WTC11 (cell line): ENCODE data around the gene HIP1R. TPM values are rescaled to one million over a fixed set of nuclear protein-coding genes. Genes with fewer than 3 reads are reported as not detected.
A peak's percentile ranks its signal among the peaks of the same experiment; 100 is the strongest.
"Not testable (repeated sequence)": the region's sequence is repeated elsewhere in the genome, so short reads cannot be mapped to it uniquely, and the experiment has no call there.

Experiments
- ATAC-seq: fragments of 200-7000 bp; cut with Tn5 transposase; 2 replicates; pipeline ENCODE4 v1.10.0; 2021; ENCODE audit warnings: mild to moderate bottlenecking, moderate library complexity
- CTCF ChIA-PET: fragments of 300-600 bp; sonication (Branson Sonifier 250); formaldehyde crosslinking; loops from one replicate; lab custom pipeline; 2021; ENCODE audit warnings: antibody characterized with exemption; lab: Charles Lee
- POLR2A ChIA-PET: fragments of 350-600 bp; sonication (Branson Sonifier 250); formaldehyde crosslinking; loops from one replicate; lab custom pipeline; 2021; ENCODE audit warnings: antibody characterized with exemption; lab: Charles Lee
- DNase-seq: peaks from one replicate; pipeline ENCODE4 v3.0.0; 2021; ENCODE audit warnings: low spot score
- H3K27ac Mint-ChIP-seq: 2 replicates; pipeline ENCODE4 v1.8.0; 2021; ENCODE audit warnings: mixed read lengths
- H3K27me3 Mint-ChIP-seq: 2 replicates; pipeline ENCODE4 v1.8.0; 2021; ENCODE audit warnings: low read depth, mild to moderate bottlenecking, moderate library complexity, mixed read lengths
- H3K36me3 Mint-ChIP-seq: 2 replicates; pipeline ENCODE4 v1.8.0; 2021; ENCODE audit warnings: mixed read lengths
- H3K4me1 Mint-ChIP-seq: 2 replicates; pipeline ENCODE4 v1.8.0; 2022; ENCODE audit warnings: mixed read lengths
- H3K4me3 Mint-ChIP-seq: 2 replicates; pipeline ENCODE4 v1.8.0; 2021; ENCODE audit warnings: mild to moderate bottlenecking, moderate library complexity, mixed read lengths
- H3K9me3 Mint-ChIP-seq: 2 replicates; pipeline ENCODE4 v1.8.0; 2021; ENCODE audit warnings: mixed read lengths
- CTCF ChIP-seq: fragments of 200-600 bp; IDR thresholded peaks from 2 replicates; pipeline ENCODE4 v1.8.0; 2022; ENCODE audit warnings: antibody characterized with exemption
- GABPB1 ChIP-seq: sonication (generic); formaldehyde crosslinking; IDR thresholded peaks from 2 replicates; pipeline ENCODE4 v1.8.1; 2023; ENCODE audit warnings: mild to moderate bottlenecking, missing genetic modification reagents
- NR3C1 ChIP-seq: sonication (generic); formaldehyde crosslinking; conservative IDR thresholded peaks from 2 replicates; pipeline ENCODE4 v1.8.1; 2023; ENCODE audit warnings: low read depth, mild to moderate bottlenecking, missing genetic modification reagents
- SP1 ChIP-seq: sonication (generic); formaldehyde crosslinking; conservative IDR thresholded peaks from 2 replicates; pipeline ENCODE4 v1.8.1; 2022; ENCODE audit warnings: missing genetic modification reagents
- ZNF121 ChIP-seq: sonication (generic); formaldehyde crosslinking; IDR thresholded peaks from 2 replicates; pipeline ENCODE4 v1.8.0; 2023; ENCODE audit warnings: missing genetic modification reagents
- ZNF219 ChIP-seq: sonication (generic); formaldehyde crosslinking; IDR thresholded peaks from 2 replicates; pipeline ENCODE4 v1.8.0; 2023; ENCODE audit warnings: missing genetic modification reagents, mild to moderate bottlenecking, borderline replicate concordance
- ZNF232 ChIP-seq: sonication (generic); formaldehyde crosslinking; IDR thresholded peaks from 2 replicates; pipeline ENCODE4 v1.8.0; 2022; ENCODE audit warnings: mild to moderate bottlenecking, missing genetic modification reagents
- ZNF317 ChIP-seq: sonication (generic); formaldehyde crosslinking; IDR thresholded peaks from 2 replicates; pipeline ENCODE4 v1.8.1; 2023; ENCODE audit warnings: low read depth, mild to moderate bottlenecking, moderate library complexity, missing genetic modification reagents, borderline replicate concordance
- ZNF416 ChIP-seq: fragments of 250-450 bp; sonication (Bioruptor Pico); IDR thresholded peaks from 2 replicates; pipeline ENCODE4 v1.9.0; 2021; ENCODE audit warnings: mild to moderate bottlenecking, inconsistent platforms
- ZNF423 ChIP-seq: fragments of 250-450 bp; sonication (Bioruptor Pico); IDR thresholded peaks from 2 replicates; pipeline ENCODE4 v2.1.2; 2022; ENCODE audit warnings: mild to moderate bottlenecking, moderate library complexity
- ZSCAN18 ChIP-seq: fragments of 250-450 bp; sonication (Bioruptor Pico); IDR thresholded peaks from 2 replicates; pipeline ENCODE4 v2.1.2; 2022; ENCODE audit warnings: mild to moderate bottlenecking, moderate library complexity
- total RNA-seq: library from RNA; stranded (reverse); gene quantifications from 3 replicates; pipeline ENCODE4 v1.2.3, GENCODE V29; 2021
- TF ChIP-seq, protein P1 (sequence below): sonication (generic); formaldehyde crosslinking; IDR thresholded peaks from 2 replicates; pipeline ENCODE4 v1.8.0; 2022; ENCODE audit warnings: mild to moderate bottlenecking, missing genetic modification reagents
- TF ChIP-seq, protein P2 (sequence below): sonication (generic); formaldehyde crosslinking; IDR thresholded peaks from 2 replicates; pipeline ENCODE4 v1.8.1; 2022; ENCODE audit warnings: mild to moderate bottlenecking, missing genetic modification reagents, moderate library complexity, borderline replicate concordance
- TF ChIP-seq, protein P3 (sequence below): sonication (generic); formaldehyde crosslinking; IDR thresholded peaks from 2 replicates; pipeline ENCODE4 v1.8.1; 2023; ENCODE audit warnings: mild to moderate bottlenecking, missing genetic modification reagents, borderline replicate concordance
- TF ChIP-seq, protein P4 (sequence below): sonication (generic); formaldehyde crosslinking; conservative IDR thresholded peaks from 2 replicates; pipeline ENCODE4 v1.8.1; 2023; ENCODE audit warnings: mild to moderate bottlenecking, low read depth, missing genetic modification reagents, moderate library complexity
- TF ChIP-seq, protein P5 (sequence below): sonication (generic); formaldehyde crosslinking; IDR thresholded peaks from 2 replicates; pipeline ENCODE4 v1.8.1; 2023; ENCODE audit warnings: mild to moderate bottlenecking, missing genetic modification reagents

Gene HIP1R
- total RNA-seq, 1 experiment from 2014 or later, result 45.2 TPM

DNA sequence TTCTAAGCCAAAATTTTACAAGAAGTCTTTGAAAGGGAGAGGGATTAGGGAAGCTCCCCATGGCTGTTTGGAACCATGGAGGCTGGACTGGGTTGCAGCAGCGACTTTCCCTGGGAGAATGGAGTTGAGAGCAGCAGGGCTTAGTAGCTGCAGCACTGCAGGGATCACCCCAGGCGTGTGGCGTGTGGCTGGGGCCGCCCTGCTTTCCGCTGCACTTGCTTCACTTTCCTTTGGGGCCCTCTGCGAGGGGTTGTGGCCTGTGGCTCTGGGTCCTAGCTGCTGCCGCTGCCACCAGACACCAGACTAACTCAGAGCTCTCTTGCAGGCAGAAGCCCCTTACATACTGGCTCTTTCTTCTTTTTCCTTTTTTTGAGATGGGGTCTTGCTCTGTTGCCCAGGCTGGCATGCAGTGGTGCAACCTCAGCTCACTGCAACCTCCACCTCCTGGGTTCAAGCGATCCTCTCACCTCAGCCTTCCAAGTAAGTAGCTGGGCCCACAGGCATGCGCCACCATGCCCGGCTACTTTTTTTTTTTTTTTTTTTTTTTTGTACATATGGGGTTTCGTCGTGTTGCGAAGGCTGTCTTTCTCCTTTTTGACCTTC is 35.5 kb upstream of the HIP1R start:
- Mint-ChIP-seq H3K36me3 (no peaks in the 10 kb centered on the region), H3K27me3 (no peaks in the 10 kb centered on the region), H3K4me1 (no peaks in the 10 kb centered on the region), H3K9me3 (no peaks in the 10 kb centered on the region), H3K27ac (no peak overlapping the region), H3K4me3 (no peak overlapping the region)
- POLR2A ChIA-PET, result no interaction called here
- TF ChIP-seq ZNF219 (CRISPR knock-in tag) (no peak), ZNF121 (CRISPR knock-in tag) (peak; percentile 59; the same call in 1 of the 2 replicates), ZNF423 (CRISPR knock-in tag) (no peak)
- ATAC-seq (no peak), DNase-seq (no peak)
- CTCF ChIA-PET, result interaction anchor here (0.7 to 1.1 kb wide), 4 partner anchors 9 to 299 kb away, joined by 3 to 5 read pairs (median 3); no protein-coding TSS in a partner anchor

DNA sequence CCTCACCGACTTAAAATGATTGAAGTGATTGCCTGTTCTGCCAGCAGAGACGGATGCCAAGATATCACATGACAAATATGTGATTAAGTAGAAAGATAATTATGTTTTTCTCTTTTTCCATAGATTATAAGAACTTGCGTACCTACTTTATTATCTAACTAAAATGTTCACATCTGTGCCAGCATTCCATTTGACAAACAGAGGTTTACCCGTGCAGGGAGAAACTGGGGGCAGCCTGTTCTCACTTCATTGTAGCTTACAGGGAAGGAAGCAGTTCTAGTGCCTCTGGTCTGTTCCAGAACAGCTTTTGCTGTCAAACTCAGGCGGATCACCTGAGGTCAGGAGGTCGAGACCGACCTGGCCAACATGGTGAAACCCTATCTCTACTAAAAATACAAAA is 31.3 kb upstream of the HIP1R start:
- ChIA-PET CTCF (no interaction called here), POLR2A (no interaction called here)
- no peaks in the 10 kb centered on the region for H3K27me3 Mint-ChIP-seq
- TF ChIP-seq, protein P1, sequence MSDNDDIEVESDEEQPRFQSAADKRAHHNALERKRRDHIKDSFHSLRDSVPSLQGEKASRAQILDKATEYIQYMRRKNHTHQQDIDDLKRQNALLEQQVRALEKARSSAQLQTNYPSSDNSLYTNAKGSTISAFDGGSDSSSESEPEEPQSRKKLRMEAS, result no peak
- TF ChIP-seq ZNF232 (CRISPR knock-in tag), result no peak
- TF ChIP-seq SP1, result no peak
- TF ChIP-seq GABPB1 (CRISPR knock-in tag), result no peak
- TF ChIP-seq, protein P2, sequence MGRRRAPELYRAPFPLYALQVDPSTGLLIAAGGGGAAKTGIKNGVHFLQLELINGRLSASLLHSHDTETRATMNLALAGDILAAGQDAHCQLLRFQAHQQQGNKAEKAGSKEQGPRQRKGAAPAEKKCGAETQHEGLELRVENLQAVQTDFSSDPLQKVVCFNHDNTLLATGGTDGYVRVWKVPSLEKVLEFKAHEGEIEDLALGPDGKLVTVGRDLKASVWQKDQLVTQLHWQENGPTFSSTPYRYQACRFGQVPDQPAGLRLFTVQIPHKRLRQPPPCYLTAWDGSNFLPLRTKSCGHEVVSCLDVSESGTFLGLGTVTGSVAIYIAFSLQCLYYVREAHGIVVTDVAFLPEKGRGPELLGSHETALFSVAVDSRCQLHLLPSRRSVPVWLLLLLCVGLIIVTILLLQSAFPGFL (CRISPR knock-in tag), result no peak
- TF ChIP-seq, protein P3, sequence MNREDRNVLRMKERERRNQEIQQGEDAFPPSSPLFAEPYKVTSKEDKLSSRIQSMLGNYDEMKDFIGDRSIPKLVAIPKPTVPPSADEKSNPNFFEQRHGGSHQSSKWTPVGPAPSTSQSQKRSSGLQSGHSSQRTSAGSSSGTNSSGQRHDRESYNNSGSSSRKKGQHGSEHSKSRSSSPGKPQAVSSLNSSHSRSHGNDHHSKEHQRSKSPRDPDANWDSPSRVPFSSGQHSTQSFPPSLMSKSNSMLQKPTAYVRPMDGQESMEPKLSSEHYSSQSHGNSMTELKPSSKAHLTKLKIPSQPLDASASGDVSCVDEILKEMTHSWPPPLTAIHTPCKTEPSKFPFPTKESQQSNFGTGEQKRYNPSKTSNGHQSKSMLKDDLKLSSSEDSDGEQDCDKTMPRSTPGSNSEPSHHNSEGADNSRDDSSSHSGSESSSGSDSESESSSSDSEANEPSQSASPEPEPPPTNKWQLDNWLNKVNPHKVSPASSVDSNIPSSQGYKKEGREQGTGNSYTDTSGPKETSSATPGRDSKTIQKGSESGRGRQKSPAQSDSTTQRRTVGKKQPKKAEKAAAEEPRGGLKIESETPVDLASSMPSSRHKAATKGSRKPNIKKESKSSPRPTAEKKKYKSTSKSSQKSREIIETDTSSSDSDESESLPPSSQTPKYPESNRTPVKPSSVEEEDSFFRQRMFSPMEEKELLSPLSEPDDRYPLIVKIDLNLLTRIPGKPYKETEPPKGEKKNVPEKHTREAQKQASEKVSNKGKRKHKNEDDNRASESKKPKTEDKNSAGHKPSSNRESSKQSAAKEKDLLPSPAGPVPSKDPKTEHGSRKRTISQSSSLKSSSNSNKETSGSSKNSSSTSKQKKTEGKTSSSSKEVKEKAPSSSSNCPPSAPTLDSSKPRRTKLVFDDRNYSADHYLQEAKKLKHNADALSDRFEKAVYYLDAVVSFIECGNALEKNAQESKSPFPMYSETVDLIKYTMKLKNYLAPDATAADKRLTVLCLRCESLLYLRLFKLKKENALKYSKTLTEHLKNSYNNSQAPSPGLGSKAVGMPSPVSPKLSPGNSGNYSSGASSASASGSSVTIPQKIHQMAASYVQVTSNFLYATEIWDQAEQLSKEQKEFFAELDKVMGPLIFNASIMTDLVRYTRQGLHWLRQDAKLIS (CRISPR knock-in tag), result no peak
- no peak for TF ChIP-seq ZNF416 (CRISPR knock-in tag)
- TF ChIP-seq, protein P4, sequence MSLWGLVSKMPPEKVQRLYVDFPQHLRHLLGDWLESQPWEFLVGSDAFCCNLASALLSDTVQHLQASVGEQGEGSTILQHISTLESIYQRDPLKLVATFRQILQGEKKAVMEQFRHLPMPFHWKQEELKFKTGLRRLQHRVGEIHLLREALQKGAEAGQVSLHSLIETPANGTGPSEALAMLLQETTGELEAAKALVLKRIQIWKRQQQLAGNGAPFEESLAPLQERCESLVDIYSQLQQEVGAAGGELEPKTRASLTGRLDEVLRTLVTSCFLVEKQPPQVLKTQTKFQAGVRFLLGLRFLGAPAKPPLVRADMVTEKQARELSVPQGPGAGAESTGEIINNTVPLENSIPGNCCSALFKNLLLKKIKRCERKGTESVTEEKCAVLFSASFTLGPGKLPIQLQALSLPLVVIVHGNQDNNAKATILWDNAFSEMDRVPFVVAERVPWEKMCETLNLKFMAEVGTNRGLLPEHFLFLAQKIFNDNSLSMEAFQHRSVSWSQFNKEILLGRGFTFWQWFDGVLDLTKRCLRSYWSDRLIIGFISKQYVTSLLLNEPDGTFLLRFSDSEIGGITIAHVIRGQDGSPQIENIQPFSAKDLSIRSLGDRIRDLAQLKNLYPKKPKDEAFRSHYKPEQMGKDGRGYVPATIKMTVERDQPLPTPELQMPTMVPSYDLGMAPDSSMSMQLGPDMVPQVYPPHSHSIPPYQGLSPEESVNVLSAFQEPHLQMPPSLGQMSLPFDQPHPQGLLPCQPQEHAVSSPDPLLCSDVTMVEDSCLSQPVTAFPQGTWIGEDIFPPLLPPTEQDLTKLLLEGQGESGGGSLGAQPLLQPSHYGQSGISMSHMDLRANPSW (CRISPR knock-in tag), result no peak
- TF ChIP-seq ZNF317 (CRISPR knock-in tag), result no peak
- TF ChIP-seq ZNF423 (CRISPR knock-in tag), result no peak
- TF ChIP-seq, protein P5, sequence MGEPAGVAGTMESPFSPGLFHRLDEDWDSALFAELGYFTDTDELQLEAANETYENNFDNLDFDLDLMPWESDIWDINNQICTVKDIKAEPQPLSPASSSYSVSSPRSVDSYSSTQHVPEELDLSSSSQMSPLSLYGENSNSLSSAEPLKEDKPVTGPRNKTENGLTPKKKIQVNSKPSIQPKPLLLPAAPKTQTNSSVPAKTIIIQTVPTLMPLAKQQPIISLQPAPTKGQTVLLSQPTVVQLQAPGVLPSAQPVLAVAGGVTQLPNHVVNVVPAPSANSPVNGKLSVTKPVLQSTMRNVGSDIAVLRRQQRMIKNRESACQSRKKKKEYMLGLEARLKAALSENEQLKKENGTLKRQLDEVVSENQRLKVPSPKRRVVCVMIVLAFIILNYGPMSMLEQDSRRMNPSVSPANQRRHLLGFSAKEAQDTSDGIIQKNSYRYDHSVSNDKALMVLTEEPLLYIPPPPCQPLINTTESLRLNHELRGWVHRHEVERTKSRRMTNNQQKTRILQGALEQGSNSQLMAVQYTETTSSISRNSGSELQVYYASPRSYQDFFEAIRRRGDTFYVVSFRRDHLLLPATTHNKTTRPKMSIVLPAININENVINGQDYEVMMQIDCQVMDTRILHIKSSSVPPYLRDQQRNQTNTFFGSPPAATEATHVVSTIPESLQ (CRISPR knock-in tag), result no peak
- no peak for TF ChIP-seq CTCF
- no peak for TF ChIP-seq NR3C1
- no peak for TF ChIP-seq ZSCAN18 (CRISPR knock-in tag)
- no peak overlapping the region for H3K27ac Mint-ChIP-seq
- no peak for ATAC-seq
- H3K9me3 Mint-ChIP-seq, result no peaks in the 10 kb centered on the region
- no peak for DNase-seq
- no peaks in the 10 kb centered on the region for H3K36me3 Mint-ChIP-seq
- H3K4me3 Mint-ChIP-seq, result no peak overlapping the region
- no peaks in the 10 kb centered on the region for H3K4me1 Mint-ChIP-seq

- not testable (repeated sequence) for ATAC-seq, H3K4me3 Mint-ChIP-seq, DNase-seq, H3K27ac Mint-ChIP-seq, H3K36me3 Mint-ChIP-seq, H3K27me3 Mint-ChIP-seq, H3K4me1 Mint-ChIP-seq, H3K9me3 Mint-ChIP-seq
- POLR2A ChIA-PET, result interaction anchor here (0.7 kb wide), 1 partner anchor 232 kb away, joined by 6 read pairs; no protein-coding TSS in a partner anchor
- CTCF ChIA-PET, result interaction anchor here (0.6 to 1.0 kb wide), 2 partner anchors 148 to 626 kb away, joined by 3 read pairs; no protein-coding TSS in a partner anchor
These were observed 30.3 kb upstream of the HIP1R start for GRCh38 chr12:122804957-122805356.
